ENCODE results near the gene PAX7.

- TF ChIP-seq POLR2AphosphoS5 (IDR thresholded peaks at IDR 0.05; ENCODE audit: low read depth) (no peak), CTCF (IDR thresholded peaks at IDR 0.05; ENCODE audit: insufficient read depth, low read length) (no peak), SPI1 (IDR thresholded peaks at IDR 0.05; ENCODE audit: borderline replicate concordance, low read depth) (no peak), REST (IDR thresholded peaks at IDR 0.05; ENCODE audit: insufficient replicate concordance, low read depth) (no peak)
These were observed 140.2 kb downstream of the PAX7 start for GRCh38 chr1:18770799-18771198.

All from HL-60 (cell line).